Dermis blood vessel endothelial cell (primary cell): ENCODE measurements around the gene METTL2B. TPM values are rescaled to one million over a fixed set of nuclear protein-coding genes. Genes with fewer than 3 reads are reported as not detected.
"Not testable (repeated sequence)": the region's sequence is repeated elsewhere in the genome, so short reads cannot be mapped to it uniquely, and the experiment has no call there.

Experiments used
- DNase-seq: peaks from one replicate; pipeline ENCODE4 v3.0.0; 2010
- total RNA-seq: library from RNA; depleted of rRNA; stranded (reverse); fragments of >200 nt; gene quantifications from 2 replicates; pipeline ENCODE4 v1.2.3, GENCODE V29; 2014

Gene METTL2B
- total RNA-seq, 1 donor from 2014 or later, result 27.7 TPM

GRCh38 chr7:128525584-128525983 is 49.0 kb downstream of the METTL2B start:
- DNase-seq, result peak; percentile 66

- DNase-seq, result not testable (repeated sequence)
Observed at GRCh38 chr7:128526062-128526466, 49.5 kb downstream of the METTL2B start.

GRCh38 chr7:128529191-128529590 is 52.6 kb downstream of the METTL2B start:
- not testable (repeated sequence) for DNase-seq

- DNase-seq, result not testable (repeated sequence)
Observed at GRCh38 chr7:128530121-128530854, 53.7 kb downstream of the METTL2B start.

- no peak for DNase-seq
Observed at GRCh38 chr7:128530855-128531104, 54.2 kb downstream of the METTL2B start.

- peak; percentile 84 for DNase-seq
Observed at GRCh38 chr7:128531105-128531954, 54.8 kb downstream of the METTL2B start.

- DNase-seq, result peak; percentile 52
Observed at GRCh38 chr7:128531955-128532478, 55.5 kb downstream of the METTL2B start.

- peak; percentile 26 for DNase-seq
Observed at GRCh38 chr7:128532956-128533355, 56.4 kb downstream of the METTL2B start.

GRCh38 chr7:128537410-128537809 is 60.9 kb downstream of the METTL2B start:
- peak; percentile 44 for DNase-seq

- not testable (repeated sequence) for DNase-seq
Observed at GRCh38 chr7:128542530-128542929, 66.0 kb downstream of the METTL2B start.

- not testable (repeated sequence) for DNase-seq
Observed at GRCh38 chr7:128543300-128543699, 66.8 kb downstream of the METTL2B start.

- not testable (repeated sequence) for DNase-seq
Observed at GRCh38 chr7:128546319-128546851, 69.8 kb downstream of the METTL2B start.

GRCh38 chr7:128550920-128551319 is 74.4 kb downstream of the METTL2B start:
- no peak for DNase-seq

- DNase-seq, result not testable (repeated sequence)
Observed at GRCh38 chr7:128554394-128554793, 77.8 kb downstream of the METTL2B start.

Other genes starting within 250 kb of the METTL2B start
- not detected in 2 replicates for gene LEP, start 235.5 kb upstream of the METTL2B start, total RNA-seq
- 14.6 and 26.9 TPM in 2 replicates for gene RBM28, start 132.8 kb upstream of the METTL2B start, total RNA-seq
- gene PRRT4, start 115.1 kb upstream of the METTL2B start, total RNA-seq, result not detected in 2 replicates
- gene IMPDH1, start 66.8 kb upstream of the METTL2B start, total RNA-seq, result 59.6 and 107 TPM in 2 replicates
- 9.3 and 10.9 TPM in 2 replicates for gene HILPDA, start 20.9 kb upstream of the METTL2B start, total RNA-seq
- 0.14 and 0.17 TPM in 2 replicates for gene GARIN1A, start 195.5 kb downstream of the METTL2B start, total RNA-seq